HG03103 (cell line): Measurements from ENCODE around the gene BFSP2.
"Not testable (repeated sequence)": the region's sequence is repeated elsewhere in the genome, so short reads cannot be mapped to it uniquely, and the experiment has no call there.

ENCODE experiments used
- ATAC-seq: cut with Tn5 transposase; IDR thresholded peaks from one replicate; pipeline ENCODE4 v1.9.1; 2021; ENCODE audit warnings: low read depth; ENCODE audit not compliant: unreplicated experiment

The BFSP2 gene

DNA sequence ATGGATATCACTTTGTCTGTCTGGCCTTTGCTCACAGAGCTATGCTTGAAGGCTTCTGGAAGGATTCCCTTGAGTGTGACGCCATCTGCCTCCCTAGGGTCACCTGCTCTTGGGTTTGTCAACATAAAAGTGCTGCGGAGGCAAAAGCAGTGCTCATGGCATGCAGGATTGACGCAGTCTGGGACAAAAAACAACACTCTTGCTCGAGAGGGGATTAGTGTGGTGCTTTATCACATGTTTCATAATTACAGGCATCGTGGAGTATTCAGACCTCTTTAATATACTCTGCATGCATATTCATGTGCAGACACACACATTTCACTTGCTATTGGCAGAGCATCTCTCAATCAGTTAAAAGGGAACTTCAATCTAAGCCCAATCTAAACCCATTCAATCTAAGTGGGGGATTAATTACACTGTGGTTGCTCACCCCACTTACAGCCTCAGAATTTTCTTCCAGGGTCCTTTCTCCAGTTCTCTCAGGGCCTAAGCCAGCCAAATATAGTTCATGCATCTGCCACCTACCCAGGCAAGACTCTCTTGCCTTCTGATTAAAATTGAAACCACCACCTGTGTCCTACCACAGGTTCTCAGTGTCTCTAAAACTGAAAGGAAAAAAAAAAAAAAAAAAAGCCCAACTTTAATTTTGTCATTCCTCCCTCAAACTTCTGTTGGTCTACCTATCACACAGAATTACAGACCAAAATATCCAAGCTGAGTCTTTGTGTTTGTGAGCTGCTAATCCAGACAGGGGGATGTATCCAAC, 75.6 kb downstream of the BFSP2 start:
- ATAC-seq: peak; percentile 67

- no peak for ATAC-seq
These were observed 77.1 kb downstream of the BFSP2 start for GRCh38 chr3:133476971-133477375.

DNA sequence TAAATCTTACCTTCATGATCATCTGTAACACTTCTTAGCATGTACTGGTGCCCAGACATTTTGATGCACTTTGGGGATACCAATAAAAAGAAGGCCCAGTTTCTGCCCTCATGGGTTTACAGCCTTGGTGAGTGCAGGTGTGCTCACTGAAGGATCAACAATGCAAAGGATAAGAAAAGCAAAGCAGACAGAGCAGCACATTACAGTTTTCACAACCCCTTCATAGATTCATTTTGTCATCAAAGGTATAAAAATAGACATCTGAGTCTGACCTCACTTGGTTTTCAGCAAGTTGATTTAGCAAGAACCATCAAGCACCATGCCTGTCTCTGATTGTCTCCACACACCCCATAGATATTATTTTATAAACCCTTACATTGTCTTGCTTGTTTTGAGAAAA, 77.6 kb downstream of the BFSP2 start:
- peak; percentile 47 for ATAC-seq

DNA sequence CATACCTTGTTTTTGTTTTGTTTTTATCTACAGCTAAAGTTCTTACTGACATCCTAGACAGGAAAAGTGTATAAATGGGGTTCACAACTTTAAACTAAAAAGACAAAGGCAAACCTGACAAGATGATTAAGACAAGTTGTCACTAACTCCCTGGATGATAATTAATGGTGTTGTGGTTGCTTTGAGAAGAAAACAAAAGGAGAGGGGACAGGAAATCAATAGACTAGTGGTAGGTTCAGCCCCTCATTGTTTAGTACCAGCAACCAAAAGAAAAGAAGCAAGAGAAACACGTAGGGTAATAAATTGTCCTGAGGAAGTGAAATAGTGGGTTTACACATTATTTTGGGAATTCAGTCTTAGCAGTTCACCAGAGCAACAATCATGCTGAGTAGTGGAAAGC, 78.8 kb downstream of the BFSP2 start:
- ATAC-seq: no peak

- no peak for ATAC-seq
These were observed 79.5 kb downstream of the BFSP2 start for GRCh38 chr3:133479401-133479800.

DNA sequence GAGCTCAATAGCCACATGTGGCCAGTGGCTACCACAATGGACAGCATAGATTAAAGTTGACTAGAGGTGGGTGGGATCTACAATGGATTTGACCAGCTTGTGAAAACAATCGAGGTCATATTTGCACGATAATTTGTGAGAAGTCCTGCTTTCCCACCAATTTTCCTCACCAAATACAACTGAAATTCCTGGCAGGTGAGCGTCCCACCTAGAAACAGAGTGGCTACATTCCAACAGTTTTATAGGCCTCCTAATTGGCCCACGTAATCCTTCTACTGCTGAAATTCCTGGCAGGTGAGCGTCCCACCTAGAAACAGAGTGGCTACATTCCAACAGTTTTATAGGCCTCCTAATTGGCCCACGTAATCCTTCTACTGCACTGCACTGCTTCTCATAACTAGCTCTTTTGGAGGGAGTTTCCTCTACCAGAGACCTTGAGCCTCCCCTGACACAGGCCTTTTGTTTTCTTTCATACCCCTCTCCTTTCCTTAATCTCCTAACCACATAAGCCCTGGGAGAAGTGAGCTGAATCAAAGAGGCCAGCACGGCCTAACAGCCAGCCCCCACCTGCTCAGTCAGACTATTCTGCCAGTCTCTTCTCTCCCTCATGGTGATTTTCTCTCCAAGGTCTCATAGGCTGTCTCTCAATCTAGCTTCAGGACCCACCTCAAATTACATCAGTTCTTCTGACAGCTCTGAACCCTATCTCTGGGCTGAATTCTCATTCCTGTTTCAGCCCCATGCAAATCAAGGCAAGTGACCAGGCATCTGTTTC, 80.2 kb downstream of the BFSP2 start:
- ATAC-seq: peak; percentile 34

DNA sequence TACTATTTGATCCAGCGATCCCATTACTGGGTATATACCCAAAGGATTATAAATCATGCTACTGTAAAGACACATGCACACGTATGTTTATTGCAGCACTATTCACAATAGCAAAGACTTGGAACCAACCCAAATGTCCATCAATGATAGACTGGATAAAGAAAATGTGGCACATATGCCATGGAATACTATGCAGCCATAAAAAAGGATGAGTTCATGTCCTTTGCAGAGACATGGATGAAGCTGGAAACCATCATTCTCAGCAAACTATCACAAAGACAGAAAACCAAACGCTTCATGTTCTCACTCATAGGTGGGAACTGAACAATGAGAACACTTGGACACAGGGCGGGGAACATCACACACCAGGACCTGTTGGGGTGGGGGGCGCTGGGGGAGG, 82.6 kb downstream of the BFSP2 start:
- ATAC-seq: not testable (repeated sequence)

GRCh38 chr3:133486658-133487057, 86.8 kb downstream of the BFSP2 start:
- ATAC-seq: no peak

DNA sequence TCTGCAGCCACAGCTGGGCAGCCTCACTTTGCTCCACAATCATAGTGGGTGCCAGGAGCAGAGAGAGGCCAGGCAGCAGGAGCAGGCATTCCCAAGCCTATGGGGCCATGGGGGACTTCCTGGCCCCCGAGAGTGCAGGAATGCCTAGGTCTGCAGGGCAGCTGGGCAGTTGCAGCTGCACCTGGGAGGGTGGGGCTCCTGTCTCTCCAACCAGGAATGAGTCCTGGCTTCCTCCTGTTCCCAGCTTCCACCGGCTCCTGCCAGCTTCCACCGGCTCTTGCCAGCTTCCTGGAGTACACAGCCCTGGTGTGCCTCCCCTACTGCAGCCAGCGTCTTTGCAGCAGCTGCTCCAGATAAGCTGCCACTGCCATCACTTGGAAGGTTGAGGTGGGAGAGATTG, 87.3 kb downstream of the BFSP2 start:
- ATAC-seq: no peak

DNA sequence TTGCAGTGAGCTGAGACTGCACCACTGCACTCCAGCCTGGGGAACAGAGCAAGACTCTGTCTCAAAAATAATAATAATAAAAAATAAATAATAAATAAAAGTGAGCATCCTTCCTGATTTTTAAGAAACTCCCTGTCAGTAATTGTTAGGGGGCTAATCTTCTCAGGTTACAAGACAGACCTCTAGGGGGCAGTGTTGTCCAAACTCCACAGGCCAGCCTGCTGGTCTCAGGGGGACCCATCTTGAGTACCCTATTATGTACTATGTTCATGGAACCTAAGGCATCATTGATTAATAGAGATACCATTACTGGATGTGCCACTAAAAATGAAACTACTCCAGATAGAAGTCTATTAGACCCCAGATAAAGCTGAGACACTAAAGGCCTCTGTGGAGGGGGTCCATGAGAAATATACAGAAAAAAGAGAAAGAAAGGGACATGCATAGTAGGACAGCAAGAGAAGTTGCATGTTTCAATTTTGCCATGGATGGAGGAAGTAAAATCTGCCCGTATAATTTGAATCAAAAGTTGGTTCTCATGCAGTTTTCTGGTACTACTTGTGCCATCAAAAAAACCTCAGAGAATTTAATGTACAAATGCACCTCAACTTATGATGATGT, 88.2 kb downstream of the BFSP2 start:
- ATAC-seq: no peak

DNA sequence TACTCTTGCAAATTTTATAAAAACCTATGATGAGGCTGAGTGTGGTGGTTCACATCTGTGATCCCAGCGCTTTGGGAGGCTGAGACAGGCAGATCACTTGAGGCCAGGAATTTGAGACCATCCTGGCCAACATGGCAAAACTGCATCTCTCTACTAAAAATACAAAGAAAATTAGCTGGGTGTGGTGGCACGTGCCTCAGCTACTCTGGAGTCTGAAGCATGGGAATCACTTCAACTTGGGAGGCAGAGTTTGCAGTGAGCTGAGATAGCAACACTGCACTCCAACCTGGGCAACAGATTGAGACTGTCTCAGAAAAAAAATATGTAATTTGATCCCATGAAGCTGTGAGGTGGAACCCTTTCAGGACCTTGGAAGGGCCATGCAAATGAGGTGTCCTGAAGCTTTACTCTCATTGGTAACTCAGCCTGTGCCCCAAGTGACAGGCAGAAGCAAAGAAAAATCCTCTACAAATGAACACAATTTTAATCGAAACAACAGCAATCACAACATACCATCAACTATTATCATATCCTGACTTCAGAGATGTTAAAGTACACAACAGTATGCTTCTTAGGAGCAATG, 89.0 kb downstream of the BFSP2 start:
- no peak for ATAC-seq

DNA sequence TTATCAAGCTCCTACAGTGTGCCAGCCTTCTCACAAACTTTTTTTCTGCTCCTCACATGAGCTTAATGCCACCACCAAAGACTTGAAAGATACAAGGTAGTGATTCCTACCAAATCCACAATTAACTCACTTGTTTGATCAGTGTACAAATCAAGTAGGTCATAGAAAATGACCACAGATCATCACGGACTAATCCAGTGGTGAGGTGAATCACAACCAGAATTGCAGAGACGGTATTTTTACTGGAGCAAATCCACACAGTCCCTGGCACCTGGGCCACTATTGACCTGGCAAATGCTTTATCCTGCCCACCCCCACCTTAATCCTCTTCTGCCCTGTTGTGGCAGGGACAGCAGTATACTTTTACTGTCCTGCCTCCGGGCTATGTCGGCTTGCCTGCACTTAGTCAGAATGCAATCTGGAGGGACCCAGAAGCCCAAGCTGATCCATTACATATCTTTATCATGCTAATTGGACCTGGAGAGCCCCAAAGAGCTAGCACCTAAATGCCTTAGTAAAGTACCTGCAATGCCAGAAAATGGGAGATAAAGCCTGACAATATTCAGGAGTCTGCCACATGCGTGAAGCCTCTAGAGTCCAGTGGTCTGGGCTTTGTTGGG, 89.7 kb downstream of the BFSP2 start:
- no peak for ATAC-seq

GRCh38 chr3:133490468-133491351, 90.9 kb downstream of the BFSP2 start:
- ATAC-seq: peak; percentile 82

DNA sequence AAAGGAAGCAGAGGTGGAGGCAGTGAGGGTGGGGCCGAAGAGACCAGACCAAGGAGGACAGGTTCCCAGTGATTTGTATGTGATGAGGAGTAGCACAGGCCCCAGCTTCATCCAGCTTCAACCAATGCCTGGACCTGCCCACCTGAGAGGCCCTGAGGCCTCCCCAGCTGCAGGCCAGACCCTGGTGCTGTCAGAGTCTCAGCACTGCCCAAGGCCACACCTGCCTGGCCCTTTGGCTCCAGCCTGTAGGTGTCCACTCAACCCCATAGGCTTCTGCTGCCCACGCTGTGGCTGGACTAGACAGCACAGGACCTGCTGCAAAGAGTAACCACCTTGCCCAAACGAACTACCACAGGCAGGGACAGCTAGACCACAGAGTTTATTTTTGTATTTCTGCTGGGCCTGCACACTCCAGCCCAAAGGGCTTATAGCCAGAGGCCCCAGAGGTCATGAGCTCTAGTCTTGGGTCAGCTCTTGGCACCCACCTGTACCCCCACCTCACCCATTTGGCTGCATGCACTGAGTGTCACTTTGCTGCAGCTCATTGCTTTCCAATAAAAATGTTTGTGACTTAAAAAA, 91.7 kb downstream of the BFSP2 start:
- no peak for ATAC-seq

GRCh38 chr3:133492159-133492741, 92.4 kb downstream of the BFSP2 start:
- no peak for ATAC-seq

GRCh38 chr3:133494469-133494868, 94.6 kb downstream of the BFSP2 start:
- ATAC-seq: no peak

DNA sequence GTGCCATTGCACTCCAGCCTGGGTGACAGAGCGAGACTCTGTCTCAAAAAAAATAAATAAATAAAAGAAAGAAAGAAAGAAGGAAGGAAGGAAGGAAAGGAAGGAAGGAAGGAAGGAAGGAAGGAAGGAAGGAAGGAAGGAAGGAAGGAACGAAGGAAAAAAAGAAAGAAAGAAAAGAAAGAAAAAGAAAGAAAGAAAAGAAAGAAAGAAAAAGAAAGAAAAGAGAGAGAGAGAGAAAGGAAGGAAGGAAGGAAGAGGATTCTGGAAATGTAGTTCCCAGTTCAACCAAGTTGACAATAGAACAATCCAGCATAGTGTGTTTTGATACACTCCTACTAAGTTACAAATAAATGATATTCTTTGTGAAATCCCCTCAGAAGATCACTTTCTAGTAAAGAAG, 102.7 kb downstream of the BFSP2 start:
- not testable (repeated sequence) for ATAC-seq

DNA sequence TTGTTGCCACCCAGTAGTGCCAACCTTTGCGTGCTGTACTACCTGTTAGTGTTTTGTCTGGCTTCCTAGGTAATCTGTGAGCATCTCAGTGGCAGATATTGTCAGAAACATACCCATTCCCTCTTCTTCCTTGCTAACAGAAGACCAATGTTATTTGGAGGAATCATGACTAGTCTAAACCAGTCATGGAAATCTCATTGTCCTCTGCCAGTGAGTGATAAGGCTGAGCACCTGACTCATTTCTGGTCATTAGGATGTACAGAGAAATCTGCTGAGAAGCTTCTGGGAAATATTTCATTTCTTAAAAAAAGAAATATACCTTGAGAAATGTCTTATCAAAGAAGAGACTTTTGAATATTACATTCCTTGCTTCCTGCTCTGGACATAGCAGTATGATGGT, 103.6 kb downstream of the BFSP2 start:
- ATAC-seq: no peak

- no peak for ATAC-seq
These were observed 104.9 kb downstream of the BFSP2 start for GRCh38 chr3:133504736-133505135.
